H1 (cell line): ENCODE results near the gene PCIF1. TPM values are rescaled to one million over a fixed set of nuclear protein-coding genes. Genes with fewer than 3 reads are reported as not detected.

ENCODE experiments used
- EP300 ChIP-seq, 2 experiments: IDR thresholded peaks; 1 replicate in 1 of 2; 2 replicates in 1 of 2; pipeline ENCODE4 v1.6.1; 2011 to 2012; ENCODE audit warnings: low read depth in 2 of 2, low read length in 2 of 2, mild to moderate bottlenecking in 2 of 2, borderline replicate concordance in 1 of 2, inconsistent platforms in 1 of 2, moderate library complexity in 1 of 2
- NANOG ChIP-seq: IDR thresholded peaks from 2 replicates; pipeline ENCODE4 v1.6.1; 2011; ENCODE audit warnings: low read length, low read depth, mild to moderate bottlenecking, inconsistent platforms; ENCODE audit not compliant: insufficient read depth, poor library complexity, severe bottlenecking
- polyA plus RNA-seq, 7 experiments: library from polyadenylated mRNA; depleted of rRNA in 3 of 7; stranded (reverse) in 5 of 7; unstranded in 2 of 7; fragments of >200 nt in 5 of 7; fragments of 200-250 nt in 2 of 7; gene quantifications; 1 replicate in 5 of 7; 2 replicates in 1 of 7; 4 replicates in 1 of 7; pipeline versions ENCODE4 v1.2.1 to v1.2.3, GENCODE V29; 2011 to 2013; ENCODE audit warnings: missing spikeins in 2 of 7, mixed read lengths in 2 of 7
- total RNA-seq: library from RNA; stranded (reverse); fragmentation: NEBNext Ultra II Directional; extraction: Animal tissue kit (Norgen Biotek cat#: 25700); gene quantifications from 2 replicates; pipeline ENCODE4 v1.2.1, GENCODE V29; 2021

Gene PCIF1
- total and polyA plus RNA-seq, 2 of the 8 experiments (the other 6 are each of a cell fraction or from before 2014, with no cell fraction given) = 30.3 to 30.6 TPM

DNA sequence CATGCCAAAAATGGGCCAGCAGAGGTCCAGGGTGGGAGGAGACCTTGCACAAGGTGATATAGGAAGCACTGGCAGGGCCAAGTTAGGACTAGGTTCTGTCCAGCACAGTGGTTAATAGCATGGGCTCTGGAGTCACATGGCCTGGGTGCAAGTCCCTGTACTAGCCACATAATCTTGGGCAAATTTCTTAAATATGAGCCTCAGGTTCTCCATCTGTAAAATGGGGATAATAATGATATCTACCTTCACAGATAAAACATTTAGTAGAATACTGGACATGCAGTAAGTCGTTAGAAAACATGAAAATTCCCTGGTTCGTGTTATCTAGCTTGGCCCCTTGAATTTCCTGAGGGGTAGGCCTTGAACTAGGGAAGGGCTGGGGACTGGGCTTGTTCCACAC, 37.2 kb upstream of the PCIF1 start (continued):
- TF ChIP-seq EP300 (IDR thresholded peaks at IDR 0.05; ENCODE audit: borderline replicate concordance in 1 of 2, low read depth in 2 of 2, low read length in 2 of 2) (no peak), NANOG (no peak)
